Right kidney (tissue), 1 donor: ENCODE results near the gene MTCL1.

Experiments used
- DNase-seq: peaks from one replicate; pipeline ENCODE4 v3.0.0-alpha.2; 2016

MTCL1 gene

DNA sequence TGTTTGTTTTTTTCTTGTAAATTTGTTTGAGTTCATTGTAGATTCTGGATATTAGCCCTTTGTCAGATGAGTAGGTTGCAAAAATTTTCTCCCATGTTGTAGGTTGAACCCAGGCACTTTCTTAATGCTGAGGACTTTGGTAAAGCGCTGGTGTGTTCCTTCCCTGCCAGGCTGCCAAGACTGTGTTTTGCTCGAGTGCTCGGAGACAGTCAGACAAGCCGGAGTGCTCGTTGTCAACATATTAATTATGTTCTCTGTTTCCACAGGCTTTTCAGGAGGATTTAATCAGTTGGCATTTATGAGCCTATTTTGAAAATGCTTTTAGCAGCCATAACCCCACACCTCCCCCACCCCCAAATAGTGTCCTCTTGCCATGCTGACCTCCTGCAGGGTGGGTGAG, 6.4 kb downstream of the MTCL1 start:
- DNase-seq: no peak

DNA sequence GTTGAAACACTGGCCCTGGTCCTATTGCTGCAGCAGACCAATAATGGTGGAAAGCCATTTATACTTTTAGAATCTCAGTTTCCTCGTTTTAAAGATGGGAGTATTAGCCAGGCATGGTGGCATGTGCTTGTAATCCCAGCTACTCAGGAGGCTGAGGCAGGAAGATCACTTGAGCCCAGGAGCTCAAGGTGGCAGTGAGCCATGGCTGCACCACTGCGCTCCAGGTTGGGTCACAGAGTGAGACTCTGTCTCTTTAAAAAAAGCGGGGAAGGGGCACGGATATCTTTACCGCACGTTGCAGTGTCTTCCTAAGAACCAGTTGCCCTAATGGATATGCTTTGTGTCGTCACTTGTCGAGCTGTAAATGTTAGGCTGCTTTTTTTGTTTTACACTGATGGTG, 8.3 kb downstream of the MTCL1 start:
- no peak for DNase-seq

DNA sequence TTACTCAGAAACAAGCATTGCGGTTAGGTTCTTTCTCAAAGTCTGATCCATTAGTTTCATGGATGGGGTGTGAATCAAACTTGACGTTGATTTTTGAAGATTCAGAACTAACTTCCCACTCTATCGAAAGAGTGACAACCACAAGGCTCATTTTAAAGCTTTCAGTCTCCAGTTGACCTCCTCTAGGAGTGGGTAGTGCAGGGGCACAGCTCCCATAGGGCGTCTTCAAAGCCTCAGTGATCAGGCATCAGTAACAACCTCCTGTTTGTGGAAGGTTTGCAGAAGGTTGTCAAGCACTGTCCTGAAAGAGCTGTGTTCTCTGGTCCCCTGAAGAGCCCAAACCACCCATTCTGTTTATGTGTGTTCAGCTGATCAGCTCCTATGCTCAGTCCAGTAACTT, 10.2 kb downstream of the MTCL1 start:
- DNase-seq: no peak

DNA sequence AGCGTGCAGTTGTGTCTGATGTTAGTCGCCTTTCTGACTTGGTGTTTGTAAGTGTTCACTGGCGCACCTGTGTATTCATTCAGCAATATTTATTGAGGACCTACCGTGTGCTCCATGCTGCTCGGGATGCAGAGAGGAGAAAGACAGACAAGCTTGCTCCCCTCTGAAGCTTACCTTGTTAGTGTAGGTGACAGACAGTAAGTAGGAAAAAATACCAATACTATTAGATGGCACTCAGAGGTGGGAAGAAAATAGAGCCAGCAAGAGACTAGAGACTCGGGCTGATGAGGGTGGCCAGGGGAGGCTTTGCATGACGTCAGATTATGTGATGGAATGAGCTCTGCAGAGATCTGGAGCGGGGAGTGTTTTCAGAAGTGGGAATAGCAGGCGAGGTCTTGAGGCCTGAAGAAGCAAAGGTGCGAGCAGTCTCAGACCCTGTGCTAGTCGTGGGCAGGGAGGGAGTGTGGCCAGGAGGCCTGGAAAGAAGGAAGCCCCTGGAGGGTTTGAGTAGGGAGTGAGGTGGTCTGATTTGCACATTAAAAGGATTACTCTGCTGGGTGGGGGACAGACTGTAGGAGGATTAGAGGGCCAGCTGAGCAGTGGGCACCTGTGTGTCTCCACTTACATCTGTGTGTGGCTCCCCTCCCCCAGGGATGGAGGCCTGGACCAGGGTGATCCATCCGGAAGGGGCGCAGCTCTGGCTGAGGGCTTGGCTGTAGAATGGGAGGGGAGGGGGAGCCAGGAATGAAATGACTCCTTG, 11.8 kb downstream of the MTCL1 start:
- DNase-seq: no peak

DNA sequence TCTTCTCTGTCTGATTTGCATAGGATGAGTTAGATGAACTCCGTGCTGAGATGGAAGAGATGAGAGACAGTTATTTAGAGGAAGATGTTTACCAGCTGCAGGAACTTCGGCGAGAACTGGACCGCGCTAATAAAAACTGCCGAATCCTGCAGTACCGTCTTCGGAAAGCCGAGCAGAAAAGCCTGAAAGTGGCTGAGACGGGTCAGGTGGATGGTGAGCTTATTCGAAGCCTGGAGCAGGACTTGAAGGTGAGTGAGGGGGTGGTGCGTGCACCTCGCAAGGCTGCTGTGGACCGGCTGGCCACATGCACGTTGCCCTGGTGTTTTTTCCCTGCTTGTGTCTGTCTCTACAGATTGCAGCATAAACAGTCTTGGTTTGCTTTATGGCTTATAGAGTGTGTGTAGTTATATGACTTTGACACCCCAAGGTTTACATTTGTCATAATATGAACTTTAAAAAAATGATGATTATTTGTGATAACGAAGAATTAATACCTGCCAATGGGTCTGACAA, 13.1 kb downstream of the MTCL1 start:
- DNase-seq: no peak

DNA sequence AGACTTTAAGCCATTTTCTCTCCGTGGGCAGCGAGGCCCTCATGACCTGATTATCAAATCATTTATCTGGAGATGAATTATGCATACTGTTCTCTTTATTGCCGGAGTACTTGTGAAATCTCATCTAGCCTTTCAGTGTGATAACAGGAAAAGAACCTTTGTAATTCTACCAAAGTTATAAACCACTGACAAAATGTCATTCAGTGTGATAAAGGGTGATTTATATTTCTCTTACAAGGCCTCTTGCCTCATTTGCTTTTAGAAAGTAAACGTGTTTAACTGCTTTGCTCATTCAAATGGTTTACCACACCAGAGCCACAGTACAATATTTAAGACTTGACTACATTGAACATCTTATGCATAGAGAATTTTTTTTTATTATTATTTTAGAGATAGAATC, 13.8 kb downstream of the MTCL1 start:
- no peak for DNase-seq

DNA sequence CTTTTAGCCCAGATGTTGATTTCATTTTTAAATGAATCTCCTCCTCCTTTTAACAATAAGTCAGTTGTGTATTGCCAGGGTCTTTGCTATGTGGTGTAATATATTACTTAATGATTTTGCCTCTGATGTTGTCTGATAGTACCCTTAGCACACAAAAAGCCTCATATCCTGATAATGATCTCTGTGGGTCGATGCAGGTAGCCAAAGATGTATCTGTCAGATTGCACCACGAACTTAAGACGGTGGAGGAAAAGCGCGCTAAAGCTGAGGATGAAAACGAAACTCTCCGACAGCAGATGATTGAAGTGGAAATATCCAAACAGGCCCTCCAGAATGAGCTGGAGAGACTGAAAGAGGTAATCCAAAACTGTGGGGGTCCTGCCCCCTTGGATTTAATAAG, 14.8 kb downstream of the MTCL1 start:
- DNase-seq: no peak

DNA sequence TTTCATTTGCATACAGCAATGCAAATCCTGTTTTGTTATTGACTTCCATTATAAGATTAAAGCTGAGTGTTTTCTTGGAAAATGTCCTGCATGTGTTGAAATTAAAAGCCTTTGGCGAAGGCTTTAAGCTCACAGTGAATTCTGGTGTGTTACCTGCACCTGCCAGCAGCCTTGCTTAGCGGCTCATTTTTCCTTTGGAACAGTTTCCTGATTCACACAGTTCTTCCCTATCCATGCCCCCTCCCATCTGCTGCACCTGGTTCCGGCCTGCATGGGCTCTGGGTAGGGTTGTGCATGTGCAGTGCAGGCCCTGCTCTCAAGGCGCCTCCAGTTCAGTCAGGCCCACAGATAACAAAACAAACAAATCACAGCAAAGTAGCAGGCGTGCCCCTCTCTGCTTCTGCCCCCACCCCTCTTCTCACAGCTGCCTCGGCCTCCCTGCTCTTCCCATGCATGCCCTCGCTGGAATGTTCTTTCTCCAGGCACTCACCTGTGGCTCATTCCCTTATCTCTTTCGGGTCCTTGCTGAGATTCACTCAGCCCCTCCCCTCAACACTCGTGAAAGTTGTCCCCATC, 15.8 kb downstream of the MTCL1 start:
- no peak for DNase-seq

DNA sequence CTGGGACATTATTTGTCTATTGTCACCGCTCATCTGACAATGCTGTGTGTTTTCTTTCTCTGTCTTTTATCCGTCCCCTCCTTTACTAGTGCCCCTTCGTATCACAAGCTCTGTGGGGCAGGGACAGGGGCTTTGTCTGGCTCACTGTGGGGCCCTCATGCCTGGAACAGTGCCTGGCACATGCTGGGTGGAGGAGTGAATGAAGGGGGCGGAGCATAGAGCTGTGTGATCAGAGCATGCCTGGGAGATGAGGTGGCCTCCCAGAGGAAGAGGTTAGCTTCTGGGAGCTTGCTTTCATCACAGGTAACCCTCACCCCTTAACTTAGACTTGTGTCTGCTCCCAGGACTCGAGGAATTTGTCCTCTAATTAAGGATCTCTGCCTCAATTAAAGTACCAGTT, 16.4 kb downstream of the MTCL1 start:
- DNase-seq: no peak

DNA sequence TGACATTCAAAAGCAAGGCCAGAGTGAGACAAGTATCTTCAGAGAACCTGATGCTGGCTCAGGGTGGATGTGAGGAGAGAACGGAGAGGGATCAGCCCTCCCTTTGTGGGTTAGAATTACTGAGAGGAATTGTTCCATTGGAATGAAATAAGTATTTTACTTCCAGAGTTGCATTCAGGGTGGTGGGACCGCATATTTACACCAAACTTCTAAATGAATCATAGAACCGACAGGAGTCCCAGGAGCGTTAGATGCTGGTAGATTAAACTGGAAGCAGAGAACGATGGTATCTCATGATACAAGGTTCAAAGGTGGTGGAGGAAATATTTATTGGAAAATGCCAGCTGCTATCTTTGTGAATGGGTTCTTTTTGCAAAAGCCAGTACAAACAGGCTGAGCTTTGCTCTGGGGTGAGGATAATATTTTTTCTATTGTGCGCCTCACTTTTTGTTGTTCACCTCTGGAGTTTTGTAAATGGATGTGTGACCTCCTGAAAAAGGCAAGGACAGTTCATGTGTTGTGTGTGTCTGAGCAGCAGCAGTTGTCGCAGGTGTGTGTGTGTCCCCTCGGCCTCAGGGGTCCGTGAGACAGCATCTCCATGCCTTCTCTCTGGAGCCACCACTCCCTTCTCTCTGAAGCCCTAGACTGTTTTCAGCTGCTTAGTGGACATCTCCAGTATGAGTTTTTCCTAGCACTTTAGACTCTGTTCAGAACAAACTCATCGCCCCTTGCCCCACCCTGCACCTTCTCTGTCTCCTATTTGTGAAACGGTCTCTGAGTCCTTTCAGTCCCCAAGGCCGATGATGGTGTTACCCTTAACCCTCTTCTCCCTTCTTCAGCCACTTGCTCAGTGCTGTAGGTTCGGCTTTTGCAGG, 17.8 kb downstream of the MTCL1 start:
- DNase-seq: no peak

DNA sequence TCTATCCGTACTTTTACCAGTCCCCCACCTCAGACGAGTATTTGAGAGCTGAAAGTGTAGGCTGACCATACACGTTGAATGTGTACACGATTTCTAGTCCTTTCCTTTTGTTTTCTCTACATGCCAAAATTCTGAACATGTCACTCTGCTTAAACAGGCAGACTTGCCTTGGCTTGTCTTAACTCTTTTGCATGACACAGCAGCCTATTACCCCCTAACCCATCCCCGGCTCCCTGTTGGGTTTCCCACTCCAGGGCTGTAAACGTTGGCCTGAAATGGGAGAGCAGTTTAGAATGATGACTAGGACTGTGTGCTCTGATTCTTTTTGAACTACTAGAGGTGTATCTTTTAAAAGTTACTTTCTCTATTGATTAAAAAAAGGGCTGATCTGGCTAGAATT, 19.1 kb downstream of the MTCL1 start:
- no peak for DNase-seq

DNA sequence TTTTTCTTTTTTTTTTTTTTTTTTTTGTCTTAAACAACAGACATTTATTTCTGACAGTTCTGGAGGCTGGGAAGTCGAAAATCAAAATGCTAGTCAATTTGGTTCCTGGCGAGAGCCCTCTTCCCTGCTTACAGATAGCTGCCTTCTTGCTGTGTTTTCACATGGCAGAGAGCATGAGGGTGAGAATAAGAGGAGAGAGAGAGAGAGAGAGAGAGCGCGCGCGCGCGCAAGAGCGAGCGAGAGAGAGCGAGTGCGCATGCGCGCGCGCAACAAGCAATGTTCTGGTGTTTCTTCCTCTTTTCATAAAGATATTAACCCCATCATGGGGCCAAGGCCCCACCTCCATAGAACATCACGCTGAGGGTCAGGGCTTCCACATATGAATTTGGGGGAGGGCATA, 20.9 kb downstream of the MTCL1 start:
- no peak for DNase-seq

DNA sequence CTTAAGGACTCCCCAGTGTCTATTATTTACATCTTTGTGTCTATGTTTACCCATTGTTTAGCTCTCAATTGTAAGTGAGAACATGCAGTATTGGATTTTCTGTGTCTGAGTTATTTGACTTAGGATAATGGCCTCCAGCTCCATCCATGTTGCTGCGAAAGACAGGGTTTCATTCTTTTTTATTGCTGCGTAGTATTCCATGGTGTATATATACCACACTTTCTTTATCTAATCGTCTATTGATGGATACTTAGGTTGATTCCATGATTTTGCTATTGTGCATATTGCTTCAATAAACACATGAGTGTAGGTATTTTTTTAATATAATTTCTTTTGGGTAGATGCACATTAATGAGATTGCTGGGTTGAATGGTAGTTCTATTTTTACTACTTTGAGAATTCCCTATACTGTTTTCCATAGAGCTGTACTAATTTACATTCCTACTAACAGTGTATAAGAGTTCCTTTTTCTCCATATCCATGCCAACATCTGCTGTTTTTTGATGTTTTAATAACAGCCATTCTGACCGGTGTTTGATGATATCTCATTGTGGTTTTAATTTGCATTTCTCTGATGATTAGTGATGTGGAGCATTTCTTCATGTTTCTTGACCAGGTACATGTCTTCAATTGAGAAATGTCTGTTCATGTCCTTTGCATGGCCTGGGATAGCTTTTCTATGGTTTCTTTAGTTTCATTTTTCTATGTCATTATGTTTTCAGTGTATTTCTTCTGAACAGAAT, 21.8 kb downstream of the MTCL1 start:
- no peak for DNase-seq

DNA sequence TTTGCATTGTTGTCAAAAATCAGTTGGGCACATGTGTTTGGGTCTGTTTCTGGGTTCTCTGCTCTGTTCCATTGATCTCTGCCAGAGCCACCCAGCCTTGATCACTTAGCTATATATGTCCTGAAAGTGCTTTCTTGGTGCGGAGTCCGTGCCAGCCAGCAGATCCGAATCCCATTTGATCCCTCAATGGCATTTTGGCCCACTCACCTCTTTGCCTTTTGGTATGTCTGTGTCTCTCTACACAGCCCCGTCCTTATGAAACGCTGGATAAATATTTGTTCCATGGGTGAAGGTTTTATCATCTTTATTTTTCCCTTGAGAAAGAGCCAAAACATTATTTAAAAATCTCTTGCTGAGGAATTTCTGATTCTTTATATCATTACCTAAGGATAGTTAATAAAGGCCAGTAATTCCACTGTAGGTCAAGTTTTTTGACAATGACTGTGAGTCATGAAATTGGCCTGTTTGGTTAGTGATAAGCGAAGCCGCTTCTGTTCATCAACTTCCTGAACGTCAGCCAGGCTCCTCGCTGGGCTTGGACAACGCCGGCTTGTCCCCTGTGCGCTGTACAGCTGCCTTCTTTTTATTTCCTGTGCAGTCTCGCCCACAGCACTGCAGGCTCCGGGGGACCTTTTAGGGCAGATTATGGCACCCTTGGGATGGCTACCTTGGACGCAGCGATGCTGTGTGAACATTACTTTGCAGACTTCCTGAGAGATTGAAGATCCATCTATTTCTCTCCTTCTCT, 24.9 kb downstream of the MTCL1 start:
- no peak for DNase-seq

DNA sequence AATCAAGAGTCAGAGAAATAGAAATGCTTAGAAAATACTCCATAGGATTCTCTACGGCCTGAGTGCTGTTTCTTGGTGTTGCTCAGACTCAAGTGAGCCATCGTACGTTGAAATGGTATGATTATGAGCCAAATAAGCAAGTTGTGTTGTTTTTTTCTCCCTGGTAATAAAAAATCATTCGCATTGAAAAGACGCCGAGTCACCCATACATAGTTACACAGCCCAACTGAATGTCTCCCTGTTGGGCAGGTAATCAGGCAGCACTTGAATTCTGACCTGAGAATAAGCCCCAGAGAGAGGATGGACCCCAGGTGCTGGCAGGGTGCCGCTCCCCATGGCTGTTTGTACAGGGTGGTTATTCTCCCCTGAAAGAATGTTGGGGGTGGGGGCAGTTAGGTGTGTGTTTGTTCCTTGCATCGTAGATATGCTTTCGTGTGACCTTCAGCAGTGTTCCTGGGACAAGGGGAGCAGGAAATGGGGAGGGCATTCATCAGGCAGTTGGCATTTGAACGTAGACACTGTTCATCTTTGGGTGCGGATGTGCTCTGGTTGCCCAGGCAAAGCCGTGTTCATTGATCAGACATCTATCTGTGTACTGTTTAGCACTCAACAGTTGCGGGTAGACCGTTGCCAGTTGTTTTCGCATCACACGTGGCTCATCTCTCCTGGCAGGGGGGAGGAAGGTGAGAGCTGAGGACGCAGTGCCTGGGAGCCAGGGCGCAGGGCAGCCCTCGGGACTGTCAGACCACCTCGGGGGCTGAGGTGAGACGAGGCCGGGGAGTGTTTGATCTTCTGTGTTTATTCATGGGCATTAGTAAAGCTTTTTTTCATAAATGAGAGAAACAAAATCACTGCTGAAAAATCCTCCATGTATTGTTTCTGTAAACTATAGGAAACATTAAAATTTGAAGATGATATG, 27.3 kb downstream of the MTCL1 start:
- no peak for DNase-seq

DNA sequence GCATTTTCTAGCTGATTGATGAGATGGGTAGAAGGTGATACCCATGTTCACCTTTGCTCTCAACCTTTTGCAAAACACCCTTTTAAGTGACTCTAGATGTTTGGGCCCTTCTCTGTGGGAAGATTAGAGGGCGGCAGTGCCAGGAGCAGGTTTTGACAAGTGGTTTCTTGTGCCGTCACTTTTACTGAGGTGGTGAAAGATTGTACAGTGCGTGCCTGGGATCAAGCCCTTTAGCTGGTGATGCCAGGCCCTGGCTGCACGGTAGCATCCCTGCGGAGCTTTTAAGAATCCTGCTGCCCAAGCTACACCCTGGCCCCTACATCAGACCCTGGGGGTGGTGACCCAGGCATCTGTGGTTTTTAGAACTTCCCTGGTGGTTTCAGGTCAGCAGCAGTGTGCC, 29.1 kb downstream of the MTCL1 start:
- no peak for DNase-seq

DNA sequence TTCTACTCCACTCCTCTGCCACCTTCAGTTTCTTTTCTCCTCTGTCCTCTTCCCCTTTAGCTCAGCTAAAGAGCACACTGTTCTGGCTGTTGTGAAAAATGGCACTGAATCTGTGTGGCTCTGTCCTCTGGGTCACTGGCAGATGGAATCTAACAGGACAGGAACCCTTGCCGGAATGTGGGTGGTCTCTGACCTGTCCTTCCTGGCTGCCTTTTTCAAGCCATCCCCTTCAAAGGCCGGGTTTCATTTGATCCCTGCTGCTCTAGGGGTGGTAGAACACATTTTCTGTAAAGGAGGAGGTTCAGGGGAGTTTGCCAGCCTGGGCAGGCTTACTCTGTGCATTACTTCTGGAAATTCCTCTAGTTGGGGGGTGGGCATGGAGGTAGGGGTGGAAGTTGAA, 29.9 kb downstream of the MTCL1 start:
- peak; percentile 4 for DNase-seq

DNA sequence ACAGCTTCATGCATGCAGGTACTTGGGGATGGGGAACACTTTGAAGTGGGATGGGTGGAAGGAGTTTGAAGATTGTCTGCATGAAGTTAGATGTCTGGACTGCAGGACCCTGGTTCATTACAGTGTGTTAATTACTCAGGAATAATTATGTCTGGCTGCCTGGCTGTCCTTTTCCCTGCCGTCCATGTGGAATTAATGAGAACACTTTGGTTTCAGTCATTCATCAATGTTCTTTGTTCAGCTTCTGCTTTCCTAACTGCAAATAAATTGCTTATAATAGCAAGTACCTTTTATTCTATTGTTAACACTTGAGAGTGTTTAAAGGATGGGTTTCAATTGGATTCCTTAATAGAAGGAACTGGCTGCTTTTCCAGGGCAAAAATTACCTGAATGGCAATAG, 35.8 kb downstream of the MTCL1 start:
- no peak for DNase-seq

DNA sequence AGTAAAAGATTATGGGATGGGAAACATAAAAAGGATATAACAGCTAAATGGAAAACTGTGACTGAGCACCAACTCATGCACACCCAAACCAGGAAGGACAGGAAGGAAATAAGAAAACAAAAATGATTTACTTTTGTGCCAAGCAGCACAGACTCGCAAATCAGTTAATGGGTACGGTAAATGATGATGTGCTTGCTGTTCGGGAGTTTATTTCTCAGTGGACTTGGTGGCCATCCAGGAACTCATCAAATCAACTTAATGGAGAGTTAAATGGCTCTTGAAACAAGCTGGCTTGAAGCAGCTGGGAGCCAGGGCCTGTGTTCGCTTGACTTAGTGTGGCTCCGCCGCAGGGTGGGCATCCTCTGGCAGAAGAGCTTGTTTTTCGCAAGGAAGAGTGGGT, 36.2 kb downstream of the MTCL1 start:
- no peak for DNase-seq
